ENCODE results near the gene PLXNA2.

The PLXNA2 gene, protein sequence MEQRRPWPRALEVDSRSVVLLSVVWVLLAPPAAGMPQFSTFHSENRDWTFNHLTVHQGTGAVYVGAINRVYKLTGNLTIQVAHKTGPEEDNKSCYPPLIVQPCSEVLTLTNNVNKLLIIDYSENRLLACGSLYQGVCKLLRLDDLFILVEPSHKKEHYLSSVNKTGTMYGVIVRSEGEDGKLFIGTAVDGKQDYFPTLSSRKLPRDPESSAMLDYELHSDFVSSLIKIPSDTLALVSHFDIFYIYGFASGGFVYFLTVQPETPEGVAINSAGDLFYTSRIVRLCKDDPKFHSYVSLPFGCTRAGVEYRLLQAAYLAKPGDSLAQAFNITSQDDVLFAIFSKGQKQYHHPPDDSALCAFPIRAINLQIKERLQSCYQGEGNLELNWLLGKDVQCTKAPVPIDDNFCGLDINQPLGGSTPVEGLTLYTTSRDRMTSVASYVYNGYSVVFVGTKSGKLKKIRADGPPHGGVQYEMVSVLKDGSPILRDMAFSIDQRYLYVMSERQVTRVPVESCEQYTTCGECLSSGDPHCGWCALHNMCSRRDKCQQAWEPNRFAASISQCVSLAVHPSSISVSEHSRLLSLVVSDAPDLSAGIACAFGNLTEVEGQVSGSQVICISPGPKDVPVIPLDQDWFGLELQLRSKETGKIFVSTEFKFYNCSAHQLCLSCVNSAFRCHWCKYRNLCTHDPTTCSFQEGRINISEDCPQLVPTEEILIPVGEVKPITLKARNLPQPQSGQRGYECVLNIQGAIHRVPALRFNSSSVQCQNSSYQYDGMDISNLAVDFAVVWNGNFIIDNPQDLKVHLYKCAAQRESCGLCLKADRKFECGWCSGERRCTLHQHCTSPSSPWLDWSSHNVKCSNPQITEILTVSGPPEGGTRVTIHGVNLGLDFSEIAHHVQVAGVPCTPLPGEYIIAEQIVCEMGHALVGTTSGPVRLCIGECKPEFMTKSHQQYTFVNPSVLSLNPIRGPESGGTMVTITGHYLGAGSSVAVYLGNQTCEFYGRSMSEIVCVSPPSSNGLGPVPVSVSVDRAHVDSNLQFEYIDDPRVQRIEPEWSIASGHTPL (N-terminal part only)
- 5.5 to 6.9 reads per million in 2 donors for total RNA-seq

DNA sequence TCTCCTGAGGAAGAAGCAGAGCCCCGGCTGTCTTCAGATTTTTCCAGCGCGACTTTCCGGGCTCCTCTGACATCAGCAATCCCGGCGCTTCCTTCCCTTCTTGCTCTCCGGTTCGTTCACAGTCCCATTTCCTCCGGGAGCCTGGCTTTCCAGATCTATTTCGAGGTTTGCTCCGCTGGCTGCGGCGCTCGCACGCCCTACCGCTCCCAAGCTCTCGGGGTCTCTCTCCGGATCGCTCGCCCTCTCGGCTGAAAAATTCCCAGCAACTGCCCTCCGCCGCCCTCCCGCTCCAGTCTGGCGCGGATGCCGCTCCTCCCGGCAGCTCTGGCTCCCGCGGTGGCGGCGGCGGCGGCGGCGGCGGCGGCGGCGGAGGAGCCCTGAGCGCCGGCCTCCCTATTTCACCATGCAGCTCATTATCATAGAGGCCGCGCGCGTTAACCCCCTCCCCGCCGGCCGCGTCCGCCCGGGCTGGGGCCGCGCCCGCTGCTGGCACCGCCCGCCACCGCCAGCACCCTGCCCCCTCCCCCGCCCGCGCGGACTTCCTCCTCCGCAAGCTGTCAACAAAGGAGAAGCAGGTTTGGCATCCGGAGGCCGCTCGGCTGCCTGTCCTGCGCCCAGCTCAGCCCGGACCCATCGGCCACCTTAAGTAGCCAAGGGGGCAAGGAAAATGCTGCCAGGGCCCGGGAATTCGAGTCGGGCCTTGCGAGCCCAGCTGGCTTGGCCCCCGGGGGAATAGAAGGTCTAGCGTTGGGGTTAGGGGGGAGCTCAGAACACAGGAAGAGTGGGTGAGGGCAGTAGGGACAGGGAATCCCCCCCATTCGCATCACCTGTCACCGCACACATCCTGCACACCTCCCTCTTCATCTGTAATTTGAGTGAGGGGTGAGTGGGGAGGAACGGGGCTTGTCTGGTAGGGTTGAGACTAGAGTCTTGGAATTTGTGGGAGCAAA is at the start of gene PLXNA2:
Gene PLXNA2, minus strand, starts transcription at position 418 of the 950 bp plus-strand sequence. CDS start 26,462 bp downstream, outside the sequence.
- peak; percentile 46 for DNase-seq

DNA sequence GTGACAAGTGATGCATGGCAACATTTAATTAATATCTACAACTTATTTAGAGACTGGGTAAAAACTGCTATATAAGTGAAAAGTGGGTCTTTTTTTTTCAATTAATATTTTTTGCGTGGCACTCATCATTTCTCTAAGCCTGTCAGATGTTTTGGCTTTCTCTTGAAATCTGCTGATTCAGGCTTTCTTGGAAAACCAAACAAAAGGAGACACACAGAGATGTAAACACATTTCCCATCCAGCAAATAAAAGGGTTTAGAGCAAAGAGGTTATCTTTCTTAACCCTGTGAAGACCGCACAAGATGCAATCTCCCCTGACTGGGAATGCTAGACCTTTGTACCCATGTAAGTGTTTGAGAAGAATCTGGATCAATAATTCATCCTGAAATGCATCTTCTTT is 48.7 kb upstream of the PLXNA2 start:
- DNase-seq = no peak

DNA sequence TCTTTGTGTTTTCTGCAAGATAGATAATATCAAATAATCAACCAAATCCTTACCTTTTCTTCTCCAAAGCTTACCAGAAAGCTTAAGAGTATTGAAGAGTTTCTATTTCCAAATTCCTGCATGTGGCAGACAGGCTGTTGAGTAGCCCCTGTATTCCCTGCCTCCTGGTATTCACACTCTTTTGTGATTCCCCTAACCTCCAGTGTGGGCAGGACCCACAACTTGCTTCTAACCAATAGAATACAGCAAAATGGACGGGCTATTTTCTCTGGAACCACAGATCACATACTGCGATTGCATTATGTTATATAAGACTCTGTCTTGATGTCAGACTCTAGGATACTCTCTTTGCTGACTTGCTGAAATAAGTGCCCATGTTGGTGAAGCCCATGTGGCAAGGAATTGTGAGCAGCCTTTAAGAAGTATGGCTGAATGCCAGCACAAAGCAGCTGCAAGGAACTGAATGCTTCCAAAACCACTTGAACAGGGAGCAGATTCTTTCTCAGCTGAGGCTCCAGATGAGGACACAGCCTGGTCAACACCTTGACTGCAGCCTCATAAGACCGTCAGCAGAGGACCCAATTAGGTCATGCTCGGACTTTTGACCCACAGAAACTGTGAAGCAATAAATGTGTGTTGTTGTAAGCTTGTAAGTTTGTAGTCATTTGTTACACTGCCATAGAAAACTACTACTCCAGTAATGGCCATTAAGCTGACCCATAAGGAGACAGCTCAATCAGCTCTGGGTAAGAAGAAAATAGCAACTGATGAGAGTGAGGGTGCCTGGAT is 47.9 kb upstream of the PLXNA2 start:
- no peak for DNase-seq

DNA sequence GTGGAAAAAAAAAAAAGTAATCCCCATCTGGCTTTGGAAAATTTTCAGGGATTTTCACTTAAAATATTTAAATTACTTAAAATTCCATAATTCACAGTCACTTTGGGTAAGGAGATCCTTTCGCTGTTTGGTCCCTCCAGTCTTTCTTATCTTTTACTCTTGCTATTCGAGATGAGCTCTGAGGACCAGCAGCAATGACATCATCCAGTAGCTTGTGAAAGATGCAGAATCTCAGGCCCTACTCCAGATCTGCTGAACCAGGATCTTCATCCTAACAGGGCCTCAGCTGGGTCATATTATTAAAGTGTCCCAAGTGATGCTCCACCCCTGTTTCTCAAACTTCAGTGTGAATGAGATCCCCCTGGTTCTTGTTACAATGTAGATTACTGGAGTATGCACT is 46.9 kb upstream of the PLXNA2 start:
- no peak for DNase-seq

DNA sequence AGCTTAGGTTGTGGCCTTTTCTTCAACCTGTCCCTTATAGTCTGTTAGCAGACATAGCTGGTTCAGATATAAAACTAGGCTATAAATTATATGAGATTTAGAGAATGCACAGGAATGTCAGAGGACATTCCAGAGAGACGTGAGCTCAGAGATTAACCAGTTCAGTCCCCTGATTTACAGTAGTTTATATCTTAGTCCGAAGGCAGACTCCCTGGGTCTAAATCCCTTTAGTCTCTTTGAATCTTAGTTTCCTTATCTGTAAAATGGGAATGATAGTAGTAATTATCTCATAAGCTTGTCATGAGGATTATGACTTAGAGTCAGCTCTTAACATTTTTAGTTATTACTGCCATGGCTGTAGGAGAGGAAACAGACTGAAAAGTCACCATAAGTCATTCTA is 45.5 kb upstream of the PLXNA2 start:
- no peak for DNase-seq

DNA sequence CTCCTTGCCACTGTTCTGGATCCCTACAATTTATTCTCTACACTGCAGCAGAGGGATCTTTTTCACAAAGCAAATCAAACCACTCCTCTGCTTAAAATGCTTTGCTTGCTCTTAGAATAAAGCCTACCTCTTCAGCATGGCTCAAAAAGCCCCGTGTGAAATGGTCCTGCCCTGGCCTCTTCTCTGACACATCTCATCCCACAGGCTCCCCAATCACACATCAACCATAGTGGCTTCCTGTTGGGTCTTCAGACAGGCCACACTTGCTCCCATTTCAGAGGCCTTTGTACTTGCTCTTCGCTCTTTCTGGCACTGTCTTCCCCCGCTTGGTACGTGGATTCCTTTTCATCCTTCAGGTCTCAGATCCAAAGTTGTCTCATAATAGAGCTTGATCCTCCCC is 44.3 kb upstream of the PLXNA2 start:
- DNase-seq = no peak

DNA sequence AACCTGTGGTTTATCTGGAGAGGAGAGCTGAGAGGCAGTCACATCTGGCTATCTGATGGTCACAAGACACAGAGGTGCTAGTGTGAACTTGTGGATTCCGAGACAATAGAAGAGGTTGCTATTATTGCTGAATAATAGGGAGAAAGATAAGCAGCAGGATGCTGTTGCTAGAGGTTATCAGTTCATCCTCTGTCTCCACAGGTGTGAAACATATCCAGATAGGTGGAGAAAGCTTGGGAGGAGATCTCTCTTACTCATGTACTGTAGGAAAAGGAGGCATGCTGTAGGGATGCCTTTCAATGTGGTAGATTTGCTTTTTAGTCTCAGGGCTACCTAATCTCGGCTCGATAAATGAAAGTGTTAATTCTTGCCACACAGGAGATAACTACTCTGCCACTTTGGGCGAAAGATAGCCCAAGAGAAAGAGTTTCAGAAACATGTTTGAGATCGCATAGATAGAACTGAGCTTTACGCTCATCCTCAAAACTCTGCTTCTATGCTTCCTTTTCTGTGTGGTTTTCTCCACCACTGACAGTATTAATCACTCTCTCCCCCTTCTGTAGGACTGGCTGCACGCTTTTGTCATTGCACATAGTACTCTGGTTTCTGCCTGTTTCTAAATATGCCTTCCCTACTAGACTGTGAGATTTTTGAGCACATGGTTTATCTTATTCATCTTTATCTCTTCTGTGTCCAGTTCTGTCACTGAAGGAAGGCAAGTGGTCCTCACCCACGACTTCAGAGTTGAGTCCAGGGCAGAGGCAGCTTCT is 36.7 kb upstream of the PLXNA2 start:
- DNase-seq = no peak

DNA sequence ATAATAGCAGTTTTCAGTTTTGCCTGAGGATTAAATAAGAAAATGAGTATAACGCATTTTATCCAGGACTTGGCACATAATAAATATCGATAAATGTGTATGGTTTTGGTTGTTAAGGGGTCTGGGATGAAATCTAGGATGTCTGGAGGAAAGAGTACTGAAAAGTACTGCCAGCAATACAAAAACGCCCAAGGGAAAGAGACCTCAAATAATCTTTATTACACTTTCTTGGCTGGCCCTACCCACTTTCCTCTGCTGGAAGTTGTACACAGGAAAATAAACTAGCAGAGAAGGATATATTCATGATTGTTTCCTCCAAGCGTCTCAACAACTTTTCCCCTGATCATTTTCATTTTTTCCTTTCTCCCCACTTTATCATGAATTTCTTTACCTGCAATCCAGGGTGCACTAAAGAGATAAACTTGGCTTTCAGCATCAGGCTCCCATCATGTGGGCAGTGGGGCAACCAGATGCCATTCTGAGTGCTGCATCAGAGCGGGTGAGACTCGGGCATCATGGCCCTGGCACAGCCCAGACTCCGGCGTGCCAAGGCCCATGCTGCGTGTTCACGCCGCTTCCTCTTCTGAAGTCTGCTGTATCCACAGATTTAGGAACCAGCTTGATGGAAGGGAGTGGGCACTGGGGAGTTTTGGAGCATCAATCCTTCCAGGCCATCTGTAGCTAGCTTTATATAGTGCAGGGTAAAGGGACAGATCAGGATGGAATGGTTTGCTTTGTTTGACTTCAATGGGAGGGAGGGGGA is 35.8 kb upstream of the PLXNA2 start:
- DNase-seq = no peak

DNA sequence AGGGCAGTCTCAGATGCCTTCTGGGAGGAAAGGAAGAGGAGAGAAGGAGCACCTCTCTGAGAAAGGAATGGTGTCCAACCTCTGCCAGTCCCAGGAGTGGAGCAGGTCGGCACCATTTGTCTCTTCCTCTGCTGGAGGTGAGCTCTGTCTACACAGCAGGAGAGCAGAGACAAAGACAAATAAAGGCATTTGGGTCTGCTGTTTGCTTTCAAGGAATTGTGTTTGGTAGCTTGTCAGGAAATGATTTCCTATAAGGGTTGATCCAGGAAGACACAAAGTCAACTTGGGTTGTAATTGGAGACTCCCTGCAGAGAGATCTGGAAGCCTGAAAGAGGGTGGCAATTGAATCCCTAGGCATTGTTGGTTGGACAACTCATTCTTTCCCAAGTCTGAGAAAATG is 34.5 kb upstream of the PLXNA2 start:
- no peak for DNase-seq

DNA sequence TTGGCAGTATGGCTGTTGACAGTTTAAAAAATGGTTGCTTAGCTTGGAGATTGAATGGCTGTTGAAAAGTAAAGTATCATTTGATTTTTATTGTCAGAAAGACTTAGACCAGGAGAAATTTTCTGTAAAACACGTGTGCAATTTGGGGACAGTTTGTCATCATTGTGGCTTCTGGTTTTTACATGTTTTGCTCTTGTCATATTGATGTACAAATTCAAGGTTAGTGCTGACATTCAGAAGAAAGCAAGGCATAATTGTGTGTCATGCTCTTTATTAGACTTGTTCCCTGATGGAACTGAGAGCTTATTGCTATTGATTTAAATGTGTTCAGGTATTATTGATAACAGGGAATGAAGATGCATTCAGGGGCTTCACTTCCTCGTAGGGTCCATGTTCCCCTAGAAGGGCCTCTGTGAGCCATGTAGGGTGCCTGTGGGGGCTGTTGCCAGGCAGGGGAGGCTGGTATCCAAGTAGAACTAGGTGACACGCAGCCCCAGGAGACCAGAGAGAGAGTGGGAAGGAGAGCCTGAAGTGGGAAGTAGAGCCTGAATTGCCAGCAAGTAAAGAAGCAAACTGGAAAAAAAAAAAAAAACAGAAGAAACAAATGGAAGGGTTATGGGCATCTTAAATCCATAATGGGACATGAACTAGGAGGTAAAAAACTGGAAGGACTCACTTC is 32.7 kb upstream of the PLXNA2 start:
- DNase-seq = no peak

DNA sequence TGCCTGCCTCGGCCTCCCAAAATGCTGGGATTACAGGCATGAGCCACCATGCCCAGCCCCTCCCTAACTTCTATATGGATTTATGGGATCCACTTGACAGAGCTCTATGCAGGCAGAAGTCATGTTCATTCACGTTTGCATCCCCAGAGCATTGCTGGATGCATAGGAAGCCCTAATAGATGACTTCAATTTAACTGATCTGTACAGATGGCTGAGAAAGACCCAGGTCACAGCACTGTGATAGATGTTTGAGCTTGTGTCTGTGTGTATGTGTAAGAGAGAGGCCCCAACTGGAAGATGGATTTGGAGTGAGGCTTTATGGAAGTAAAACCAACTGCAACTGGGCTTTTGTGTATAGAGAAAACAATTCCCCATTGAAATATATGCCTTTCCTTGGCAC is 30.9 kb upstream of the PLXNA2 start:
- DNase-seq = no peak

DNA sequence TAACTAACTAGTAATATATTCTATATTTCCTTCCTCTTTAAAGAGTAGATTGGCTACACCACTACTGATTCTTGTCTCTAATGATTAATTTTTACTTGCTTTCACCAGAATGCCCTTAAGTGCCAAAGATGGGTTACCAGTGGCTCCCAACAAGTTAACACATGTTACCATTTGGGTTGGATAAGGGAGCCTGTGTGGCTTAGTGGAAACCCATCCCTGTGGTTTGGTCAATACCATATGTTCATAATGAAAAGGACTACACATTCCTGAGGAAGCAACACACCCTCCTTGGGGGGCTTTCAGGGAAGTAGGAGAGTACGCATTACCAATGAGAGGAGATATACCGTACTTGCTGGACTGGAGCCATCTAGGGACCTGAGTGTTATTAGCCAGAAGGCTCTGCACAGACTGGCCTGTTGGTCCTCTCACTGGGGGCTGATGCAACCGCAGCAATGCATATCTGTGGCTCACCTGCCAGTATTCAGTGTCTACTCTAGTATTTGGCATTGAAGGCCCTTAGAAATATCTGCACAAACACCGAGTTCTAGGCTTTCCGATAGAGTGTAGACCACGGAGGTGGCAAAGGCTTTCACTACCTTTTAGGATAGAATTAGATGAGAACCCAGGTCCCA is 29.3 kb upstream of the PLXNA2 start:
- DNase-seq = no peak

DNA sequence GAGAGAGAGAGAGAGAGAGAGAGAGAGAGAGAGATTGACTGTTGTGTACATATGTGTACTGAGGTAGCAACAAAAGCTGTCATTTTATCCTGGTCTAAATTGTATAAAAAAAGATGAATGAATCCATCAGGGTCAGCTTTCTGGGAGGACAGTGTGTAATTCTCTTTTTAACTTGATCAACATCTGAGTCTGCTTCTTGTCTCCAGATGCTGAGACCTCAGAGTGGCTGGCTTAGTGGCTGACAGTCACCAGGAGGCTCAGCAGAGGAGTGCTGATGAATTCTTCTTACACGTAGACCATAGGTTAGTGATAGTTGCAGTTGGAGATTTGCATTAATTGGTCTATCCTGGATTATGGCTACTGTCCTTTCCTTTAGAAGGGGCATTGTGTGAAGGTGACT is 28.5 kb upstream of the PLXNA2 start:
- no peak for DNase-seq

DNA sequence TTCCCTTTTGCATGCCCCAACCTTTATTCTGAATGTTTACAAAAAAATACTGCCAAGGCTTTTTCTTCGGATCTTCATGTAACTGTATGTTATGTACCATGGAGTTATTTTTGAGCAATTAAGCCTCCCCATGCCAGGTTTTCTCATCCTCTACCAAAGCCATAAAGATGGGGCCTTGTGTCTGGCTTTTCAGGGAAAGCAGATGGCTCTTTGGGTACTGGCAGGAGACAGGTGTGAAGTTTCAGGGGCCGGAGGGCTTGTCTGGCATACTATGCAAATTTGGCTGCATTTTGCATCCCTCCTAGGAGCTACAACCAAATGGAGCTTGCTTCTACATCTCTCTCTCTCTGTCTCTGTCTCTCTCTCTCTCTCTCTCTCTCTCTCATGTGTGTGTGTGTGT is 28.1 kb upstream of the PLXNA2 start:
- DNase-seq = no peak

DNA sequence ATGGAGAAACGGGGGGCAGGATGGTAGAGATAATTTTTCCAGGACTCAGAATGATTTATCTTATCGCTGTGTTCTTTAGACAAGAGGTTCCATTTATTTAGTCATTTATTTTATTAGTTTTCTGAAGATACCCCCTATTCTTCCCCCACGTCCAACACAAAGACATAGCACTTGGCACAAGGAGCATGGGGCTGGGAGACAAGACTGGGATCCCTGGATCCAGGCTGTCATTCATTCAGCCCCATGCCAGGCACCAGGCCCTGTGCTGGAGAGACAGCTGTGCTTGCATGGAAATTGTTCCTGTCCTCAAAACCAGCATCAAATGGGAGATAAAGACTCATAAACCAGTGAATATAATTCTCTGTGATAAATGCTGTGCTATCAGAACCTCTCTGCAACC is 27.1 kb upstream of the PLXNA2 start:
- DNase-seq = no peak

DNA sequence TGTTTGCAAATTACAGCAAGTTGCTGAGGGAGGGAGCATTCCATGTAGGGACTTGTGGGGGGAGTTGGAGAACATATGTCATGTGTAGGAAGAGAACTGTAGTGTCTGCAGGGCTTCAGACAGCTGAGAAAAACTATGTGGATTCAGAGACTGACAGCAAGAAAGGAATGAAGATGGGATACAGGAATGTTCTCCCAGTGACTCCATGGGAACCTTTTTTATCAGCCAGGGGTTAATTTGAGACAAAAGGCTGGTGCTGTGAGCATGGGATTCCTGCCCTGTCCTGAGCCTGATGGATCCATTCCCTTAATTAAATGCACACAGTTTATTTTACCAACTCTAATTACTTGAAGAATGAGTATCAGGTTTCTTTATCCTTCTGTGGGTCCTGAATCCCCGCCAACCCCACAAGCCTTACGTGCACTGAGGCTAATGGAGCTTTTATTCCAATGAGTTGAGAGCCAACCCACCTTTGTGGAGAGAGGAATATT is 26.5 kb upstream of the PLXNA2 start:
- no peak for DNase-seq

DNA sequence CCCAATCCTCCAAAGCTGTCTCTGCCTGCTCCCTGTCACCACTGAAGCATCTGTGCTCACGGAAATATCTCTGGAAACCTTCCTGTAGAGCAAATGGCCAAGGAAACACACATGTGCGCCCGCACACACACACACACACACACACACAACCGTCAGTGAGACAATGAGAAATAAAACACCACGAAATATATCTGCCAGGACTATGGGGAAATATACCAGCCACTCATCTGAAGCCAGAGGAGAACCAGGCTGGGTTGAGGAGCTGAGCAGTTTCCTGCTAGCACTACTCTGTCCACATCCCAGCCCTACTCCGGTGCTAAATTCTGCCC is 25.1 kb upstream of the PLXNA2 start:
- no peak for DNase-seq

DNA sequence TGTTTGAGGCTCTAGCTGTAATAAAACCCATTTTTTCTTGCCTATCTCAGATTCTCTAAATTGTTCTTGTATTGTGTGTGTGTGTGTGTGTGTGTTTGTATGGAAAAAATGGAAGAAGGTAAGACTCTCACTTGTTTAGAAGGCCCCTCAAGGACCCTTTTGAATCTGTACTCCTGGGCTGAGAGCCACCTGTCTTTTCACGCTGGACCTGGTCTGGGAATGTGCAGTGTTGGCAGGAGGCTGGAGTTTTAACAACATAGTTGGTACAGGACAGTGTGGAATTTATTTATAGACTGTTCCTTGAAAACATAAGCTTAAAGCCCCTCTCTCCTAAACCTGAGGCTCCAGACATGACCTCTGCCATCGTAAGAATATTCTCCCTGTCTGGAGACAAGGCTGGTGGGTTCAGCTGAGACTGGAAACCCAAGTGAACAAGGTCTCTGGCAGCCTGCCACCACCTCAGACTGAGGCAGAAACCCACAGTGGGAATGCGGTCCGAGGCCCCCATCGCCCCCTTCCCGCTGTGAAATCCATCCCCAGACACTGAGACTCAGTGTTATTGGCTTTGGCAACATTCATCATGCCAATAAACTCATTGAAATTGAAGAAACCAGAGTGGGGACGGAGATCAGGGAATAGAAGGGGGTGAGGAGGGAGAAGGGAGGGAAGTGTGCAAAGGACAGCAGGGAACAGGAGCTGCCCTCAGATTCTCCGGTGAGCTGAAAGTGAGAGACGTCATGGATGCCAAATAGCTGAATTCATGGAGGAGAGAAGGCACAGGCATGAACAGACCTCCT is 24.6 kb upstream of the PLXNA2 start:
- no peak for DNase-seq
